Osteocyte (in vitro differentiated cells): ENCODE measurements around the gene SCGB1D4. TPM values are rescaled to one million over a fixed set of nuclear protein-coding genes. Genes with fewer than 3 reads are reported as not detected.
A peak's percentile ranks its signal among the peaks of the same experiment; 100 is the strongest.
"Not testable (repeated sequence)": the region's sequence is repeated elsewhere in the genome, so short reads cannot be mapped to it uniquely, and the experiment has no call there.

ENCODE experiments used
- DNase-seq: peaks from one replicate; pipeline ENCODE4 v3.0.0; 2021; ENCODE audit warnings: mixed read lengths; ENCODE audit not compliant: unreplicated experiment; ENCODE audit errors: extremely low spot score
- H3K27ac Mint-ChIP-seq: one replicate; pipeline ENCODE4 v1.8.0; 2021; ENCODE audit warnings: mild to moderate bottlenecking, mixed read lengths; ENCODE audit not compliant: unreplicated experiment
- H3K27me3 Mint-ChIP-seq: one replicate; pipeline ENCODE4 v1.8.0; 2021; ENCODE audit warnings: mixed read lengths; ENCODE audit not compliant: unreplicated experiment
- H3K36me3 Mint-ChIP-seq: one replicate; pipeline ENCODE4 v1.8.0; 2021; ENCODE audit warnings: mixed read lengths; ENCODE audit not compliant: unreplicated experiment
- H3K4me1 Mint-ChIP-seq: one replicate; pipeline ENCODE4 v1.8.0; 2021; ENCODE audit warnings: mixed read lengths; ENCODE audit not compliant: unreplicated experiment
- H3K4me3 Mint-ChIP-seq: one replicate; pipeline ENCODE4 v1.8.0; 2021; ENCODE audit warnings: mild to moderate bottlenecking, moderate library complexity, mixed read lengths; ENCODE audit not compliant: unreplicated experiment
- H3K9me3 Mint-ChIP-seq: one replicate; pipeline ENCODE4 v1.8.0; 2021; ENCODE audit warnings: mixed read lengths; ENCODE audit not compliant: unreplicated experiment
- CTCF ChIP-seq: fragments of 200-600 bp; sonication (generic); IDR thresholded peaks from 2 replicates; pipeline ENCODE4 v1.5.0; 2021; ENCODE audit warnings: antibody characterized with exemption, mild to moderate bottlenecking, moderate library complexity
- total RNA-seq: library from RNA; stranded (reverse); gene quantifications from 2 replicates; pipeline ENCODE4 v1.2.1, GENCODE V29; 2021

Gene SCGB1D4
- total RNA-seq, 1 donor from 2014 or later: not detected

- H3K4me3 Mint-ChIP-seq, H3K4me1 Mint-ChIP-seq, DNase-seq, H3K36me3 Mint-ChIP-seq, H3K9me3 Mint-ChIP-seq, H3K27ac Mint-ChIP-seq: not testable (repeated sequence)
- H3K27me3 Mint-ChIP-seq: peaks cover 61% of the 10 kb centered on the region
Measured at GRCh38 chr11:62325781-62326180, 26.9 kb upstream of the SCGB1D4 start.

GRCh38 chr11:62324731-62325556 is 26.1 kb upstream of the SCGB1D4 start:
- Mint-ChIP-seq H3K4me1 (no peaks in the 10 kb centered on the region), H3K27ac (no peak overlapping the region), H3K27me3 (peaks cover 63% of the 10 kb centered on the region), H3K9me3 (no peaks in the 10 kb centered on the region), H3K4me3 (no peak overlapping the region), H3K36me3 (no peaks in the 10 kb centered on the region)
- peak; percentile 47 for TF ChIP-seq CTCF
- DNase-seq: no peak

GRCh38 chr11:62322524-62322923 is 23.6 kb upstream of the SCGB1D4 start:
- no peak for TF ChIP-seq CTCF
- Mint-ChIP-seq H3K9me3 (no peaks in the 10 kb centered on the region), H3K4me1 (no peaks in the 10 kb centered on the region), H3K27me3 (peaks cover 64% of the 10 kb centered on the region), H3K4me3 (no peak overlapping the region), H3K27ac (no peak overlapping the region), H3K36me3 (no peaks in the 10 kb centered on the region)
- DNase-seq: no peak

GRCh38 chr11:62315431-62315830 is 16.6 kb upstream of the SCGB1D4 start:
- peaks cover 3% of the 10 kb centered on the region for H3K4me1 Mint-ChIP-seq
- no peak for TF ChIP-seq CTCF
- no peak overlapping the region for H3K27ac Mint-ChIP-seq
- H3K27me3 Mint-ChIP-seq: peaks cover 66% of the 10 kb centered on the region
- DNase-seq: no peak
- no peaks in the 10 kb centered on the region for H3K36me3 Mint-ChIP-seq
- H3K4me3 Mint-ChIP-seq: no peak overlapping the region
- H3K9me3 Mint-ChIP-seq: no peaks in the 10 kb centered on the region

GRCh38 chr11:62309991-62310390 is 11.1 kb upstream of the SCGB1D4 start:
- no peak for TF ChIP-seq CTCF
- peaks cover 3% of the 10 kb centered on the region for H3K9me3 Mint-ChIP-seq
- H3K4me3 Mint-ChIP-seq: no peak overlapping the region
- DNase-seq: no peak
- H3K36me3 Mint-ChIP-seq: no peaks in the 10 kb centered on the region
- peaks cover 3% of the 10 kb centered on the region for H3K4me1 Mint-ChIP-seq
- H3K27me3 Mint-ChIP-seq: peaks cover 48% of the 10 kb centered on the region
- H3K27ac Mint-ChIP-seq: no peak overlapping the region
